Transverse colon (tissue), 4 donors: ENCODE data around the gene RFFL.

Source experiments
- CTCF ChIP-seq, 5 experiments: fragments of 200-600 bp in 3 of 5; fragments of 450-650 bp in 2 of 5; sonication (generic) in 3 of 5; IDR thresholded peaks; 1 replicate in 2 of 5; 2 replicates in 3 of 5; pipeline ENCODE4 v1.5.1; 2016 to 2017; ENCODE audit warnings: antibody characterized with exemption in 5 of 5, inconsistent platforms in 3 of 5, mild to moderate bottlenecking in 2 of 5, moderate library complexity in 1 of 5
- EP300 ChIP-seq: sonication (generic); formaldehyde crosslinking; IDR thresholded peaks from one replicate; pipeline ENCODE4 v1.6.1; 2017; ENCODE audit warnings: antibody characterized with exemption, low read depth
- POLR2A ChIP-seq: fragments of 450-650 bp; IDR thresholded peaks from one replicate; pipeline ENCODE4 v1.6.1; 2016; ENCODE audit warnings: antibody characterized with exemption, mild to moderate bottlenecking, moderate library complexity
- POLR2AphosphoS5 ChIP-seq, 3 donors: sonication (generic); formaldehyde crosslinking; IDR thresholded peaks; one replicate each; pipeline ENCODE4 v1.6.1; 2016; ENCODE audit warnings: antibody characterized with exemption in 3 of 3

- TF ChIP-seq CTCF (IDR thresholded peaks at IDR 0.05) = peak in 4 of 5 experiments; percentile 10 to 66 (median 44)
- TF ChIP-seq POLR2AphosphoS5 (IDR thresholded peaks at IDR 0.05) = no peak
- no peak for TF ChIP-seq POLR2A
- no peak for TF ChIP-seq EP300
These were observed 26.2 kb upstream of the RFFL start for GRCh38 chr17:35089586-35090296.
